Fibroblast of pulmonary artery (primary cell): ENCODE data around the gene S100A11.

Source experiments
- DNase-seq: peaks from one replicate; pipeline ENCODE4 v3.0.0-alpha.2; 2010; ENCODE audit warnings: low read depth
- H3K4me3 ChIP-seq: replicated peaks from 2 replicates; pipeline ENCODE4 v1.5.1; 2011; ENCODE audit warnings: low read depth, mild to moderate bottlenecking, control low read depth, low read length, moderate library complexity
- TF ChIP-seq, protein P1 (sequence below): IDR thresholded peaks from 2 replicates; pipeline ENCODE4 v1.5.1; 2011; ENCODE audit warnings: mild to moderate bottlenecking, control low read depth, low read length, inconsistent platforms; ENCODE audit errors: missing control alignments

Gene S100A11

DNA sequence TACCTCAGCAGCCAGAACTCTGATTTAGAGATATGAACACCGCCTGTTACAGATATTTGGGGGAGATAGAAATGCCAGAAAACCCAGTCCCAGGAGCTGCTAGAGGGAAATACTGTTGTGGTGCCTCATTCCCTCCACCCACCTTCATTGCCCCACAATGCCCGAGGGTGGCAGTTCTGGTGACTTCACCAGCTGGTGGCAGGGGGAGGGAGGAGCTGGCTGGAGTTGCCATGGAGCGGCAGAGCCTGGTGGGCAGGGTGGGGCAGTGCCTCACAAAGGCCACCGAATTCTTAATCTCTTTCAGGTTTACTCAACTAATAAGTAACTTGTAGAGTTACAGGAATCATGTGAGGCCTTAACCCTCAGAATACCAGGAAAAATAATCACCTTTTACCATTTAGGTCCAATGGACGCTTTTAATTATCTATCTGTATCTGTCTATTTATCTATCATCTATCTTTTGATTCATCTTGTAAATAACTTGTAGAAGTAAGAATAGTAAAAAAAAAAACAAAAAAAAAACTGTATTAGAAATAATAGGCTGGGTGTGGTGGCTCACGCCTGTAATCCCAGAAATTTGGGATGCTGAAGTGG is 11.7 kb upstream of the S100A11 start:
- TF ChIP-seq, protein P1, sequence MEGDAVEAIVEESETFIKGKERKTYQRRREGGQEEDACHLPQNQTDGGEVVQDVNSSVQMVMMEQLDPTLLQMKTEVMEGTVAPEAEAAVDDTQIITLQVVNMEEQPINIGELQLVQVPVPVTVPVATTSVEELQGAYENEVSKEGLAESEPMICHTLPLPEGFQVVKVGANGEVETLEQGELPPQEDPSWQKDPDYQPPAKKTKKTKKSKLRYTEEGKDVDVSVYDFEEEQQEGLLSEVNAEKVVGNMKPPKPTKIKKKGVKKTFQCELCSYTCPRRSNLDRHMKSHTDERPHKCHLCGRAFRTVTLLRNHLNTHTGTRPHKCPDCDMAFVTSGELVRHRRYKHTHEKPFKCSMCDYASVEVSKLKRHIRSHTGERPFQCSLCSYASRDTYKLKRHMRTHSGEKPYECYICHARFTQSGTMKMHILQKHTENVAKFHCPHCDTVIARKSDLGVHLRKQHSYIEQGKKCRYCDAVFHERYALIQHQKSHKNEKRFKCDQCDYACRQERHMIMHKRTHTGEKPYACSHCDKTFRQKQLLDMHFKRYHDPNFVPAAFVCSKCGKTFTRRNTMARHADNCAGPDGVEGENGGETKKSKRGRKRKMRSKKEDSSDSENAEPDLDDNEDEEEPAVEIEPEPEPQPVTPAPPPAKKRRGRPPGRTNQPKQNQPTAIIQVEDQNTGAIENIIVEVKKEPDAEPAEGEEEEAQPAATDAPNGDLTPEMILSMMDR = no peak
- H3K4me3 ChIP-seq = peak overlapping the region; percentile 10
- DNase-seq = no peak

DNA sequence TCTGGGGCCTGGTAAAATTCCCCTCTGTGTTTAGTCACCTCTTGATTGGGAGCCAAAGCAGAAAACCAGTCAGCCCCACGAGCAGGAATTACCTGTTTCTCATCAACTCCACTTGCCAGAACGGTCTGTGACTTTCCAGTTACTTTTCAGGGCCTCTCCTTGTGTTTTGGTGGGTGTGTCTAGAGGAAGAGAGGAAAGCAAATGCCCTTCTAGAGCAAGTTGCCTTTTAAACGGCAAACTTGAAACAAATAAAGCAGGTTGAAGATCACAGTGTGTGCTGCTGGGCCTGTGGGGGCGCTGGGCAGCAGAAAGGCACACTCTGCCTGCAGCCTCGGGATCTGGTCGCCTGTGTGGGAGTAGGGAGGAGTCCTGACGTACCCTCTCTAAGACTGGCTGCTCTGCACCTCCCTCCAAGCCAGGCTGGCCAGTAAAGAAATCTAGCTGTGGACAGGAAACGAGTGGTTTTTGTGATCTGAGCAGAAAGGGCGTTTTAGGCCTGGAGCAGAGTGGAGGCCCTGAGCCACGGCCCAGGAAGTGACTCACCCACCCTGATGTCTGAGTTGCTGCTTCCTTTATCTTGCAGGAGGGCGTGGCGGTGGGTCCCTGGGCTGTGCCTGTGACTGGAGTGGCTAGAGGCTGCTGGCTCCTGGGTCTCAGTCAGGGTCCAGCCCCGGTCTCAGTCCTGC is 11.1 kb upstream of the S100A11 start:
- peak overlapping the region; percentile 40 for H3K4me3 ChIP-seq
- TF ChIP-seq, protein P1 = peak; percentile 71
- peak; percentile 99 for DNase-seq

DNA sequence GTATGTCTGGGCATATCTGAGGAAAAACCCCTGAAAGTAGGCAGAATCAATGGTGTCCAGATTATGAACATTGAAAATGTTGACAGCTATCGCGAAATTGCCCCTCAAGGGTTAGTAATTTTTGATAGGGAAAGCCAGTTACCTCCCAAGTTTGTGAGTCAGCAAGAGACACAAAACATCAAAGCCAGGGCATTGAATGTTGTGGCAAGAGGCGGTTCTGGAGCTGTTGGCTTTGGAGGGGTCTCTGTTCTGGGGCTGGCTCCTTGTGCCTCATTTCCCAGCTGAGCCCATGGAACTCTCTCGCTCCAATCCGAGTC is 10.6 kb upstream of the S100A11 start:
- TF ChIP-seq, protein P1 = no peak
- H3K4me3 ChIP-seq = peak overlapping the region; percentile 40
- DNase-seq = no peak

DNA sequence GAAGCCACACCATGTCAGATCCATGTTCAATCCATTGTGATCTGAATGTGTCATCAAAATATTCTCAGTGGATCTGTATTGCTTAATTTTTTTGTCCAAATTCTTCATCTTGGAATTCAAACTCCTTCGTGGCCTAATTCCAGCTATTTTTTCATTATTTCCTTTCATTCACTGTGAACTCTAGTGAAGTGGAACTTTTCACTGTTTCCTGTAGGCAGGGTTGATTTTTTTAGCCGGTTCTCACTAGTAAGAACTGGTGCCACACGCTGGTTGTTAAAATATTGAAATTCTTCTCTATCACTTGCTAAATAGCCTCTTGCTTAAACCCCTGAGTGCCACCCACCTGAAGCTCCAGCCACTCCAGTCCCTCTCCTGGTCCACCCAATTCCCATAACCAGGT is 7.6 kb upstream of the S100A11 start:
- TF ChIP-seq, protein P1 = no peak
- peak; percentile 64 for DNase-seq
- H3K4me3 ChIP-seq = no peak overlapping the region

DNA sequence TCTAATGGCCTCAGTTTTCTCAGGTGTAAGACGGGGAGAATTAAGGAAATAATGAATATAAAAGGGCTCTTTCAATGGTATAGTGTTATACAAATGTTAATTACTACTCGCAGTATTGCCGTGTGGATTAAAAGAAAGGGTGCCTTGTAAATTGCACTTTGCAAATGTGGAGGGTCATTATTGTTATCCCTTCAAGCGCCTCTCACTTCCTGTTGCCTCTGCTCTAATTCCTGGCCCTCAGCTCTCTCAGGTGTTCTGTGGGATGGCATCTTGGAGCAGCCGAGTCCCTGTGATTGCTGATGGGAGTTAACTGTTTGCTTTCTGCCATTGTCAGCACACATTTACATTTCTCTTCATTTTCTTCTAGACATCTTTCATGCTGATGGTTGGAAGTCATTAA is 7.1 kb upstream of the S100A11 start:
- DNase-seq = no peak
- TF ChIP-seq, protein P1 = no peak

DNA sequence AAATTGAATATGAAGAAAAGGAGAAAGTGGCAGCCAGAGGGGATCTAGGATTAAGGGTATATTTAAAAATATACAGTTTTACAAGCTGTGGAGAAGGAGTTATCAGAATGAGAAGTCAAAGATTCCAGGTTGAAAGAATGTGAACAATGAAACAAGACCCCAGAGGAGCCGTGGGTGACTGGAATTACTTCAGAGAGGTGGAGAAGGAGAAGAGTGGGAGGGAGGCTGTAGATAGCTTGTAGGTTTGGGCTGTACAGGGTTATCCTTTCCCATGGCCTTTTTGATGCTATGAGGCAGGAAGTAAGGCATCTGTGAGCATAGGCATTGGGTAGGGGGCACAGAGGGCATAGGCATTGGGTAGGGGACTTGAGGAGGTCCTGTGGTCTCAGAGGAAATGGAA is 5.2 kb upstream of the S100A11 start:
- no peak for DNase-seq
- TF ChIP-seq, protein P1 = no peak
- H3K4me3 ChIP-seq = no peak overlapping the region

More for the DNA sequence above, 7.1 kb upstream of the S100A11 start:
- no peak overlapping the region for H3K4me3 ChIP-seq

DNA sequence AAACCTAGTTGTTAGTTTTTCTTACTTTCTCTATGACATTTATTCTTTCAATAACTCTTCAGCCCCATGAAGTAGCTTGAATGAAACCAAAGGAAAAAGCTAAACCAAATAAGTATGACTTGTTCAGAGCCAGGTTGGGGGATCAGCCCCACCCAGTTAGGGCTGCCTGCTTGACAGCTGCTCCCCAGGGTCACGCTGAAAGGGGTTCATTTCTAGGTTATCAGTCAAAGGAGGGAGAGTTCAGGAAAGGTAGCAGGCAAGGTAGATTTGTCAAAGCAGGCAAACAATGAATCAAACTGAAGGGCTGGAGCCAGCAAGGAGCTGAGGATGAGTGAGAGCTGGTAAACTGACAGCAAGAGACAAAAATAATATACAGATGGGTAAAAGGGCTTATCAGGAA is 3.1 kb upstream of the S100A11 start:
- no peak overlapping the region for H3K4me3 ChIP-seq
- DNase-seq = no peak
- TF ChIP-seq, protein P1 = no peak
